Activated naive CD8-positive, alpha-beta T cell treated with anti-CD3 and anti-CD28 coated beads for 36 hours (primary cell): ENCODE measurements around the gene ZFYVE26. TPM values are rescaled to one million over a fixed set of nuclear protein-coding genes. Genes with fewer than 3 reads are reported as not detected.
"Not testable (repeated sequence)": the region's sequence is repeated elsewhere in the genome, so short reads cannot be mapped to it uniquely, and the experiment has no call there.

Experiments used
- DNase-seq: peaks from one replicate; pipeline ENCODE4 v3.0.0; 2021
- H3K27ac Mint-ChIP-seq: one replicate; pipeline ENCODE4 v1.8.0; 2022; ENCODE audit warnings: mild to moderate bottlenecking, moderate library complexity, mixed read lengths
- H3K27me3 Mint-ChIP-seq: one replicate; pipeline ENCODE4 v1.8.0; 2022; ENCODE audit warnings: mild to moderate bottlenecking, mixed read lengths
- H3K36me3 Mint-ChIP-seq: one replicate; pipeline ENCODE4 v1.8.0; 2021; ENCODE audit warnings: mild to moderate bottlenecking, mixed read lengths
- H3K4me1 Mint-ChIP-seq: one replicate; pipeline ENCODE4 v1.8.0; 2021; ENCODE audit warnings: mixed read lengths
- H3K4me3 Mint-ChIP-seq: one replicate; pipeline ENCODE4 v1.8.0; 2022; ENCODE audit warnings: mild to moderate bottlenecking, moderate library complexity, mixed read lengths
- H3K9me3 Mint-ChIP-seq: one replicate; pipeline ENCODE4 v1.8.0; 2022; ENCODE audit warnings: mixed read lengths
- total RNA-seq, 2 experiments: library from RNA; stranded (reverse); gene quantifications; one replicate each; pipeline ENCODE4 v1.2.3, GENCODE V29; 2021

The ZFYVE26 gene
- total RNA-seq, 2 experiments from 2014 or later = 18.2 to 20.0 TPM

- Mint-ChIP-seq H3K9me3 (no peaks in the 10 kb centered on the region), H3K4me1 (peaks cover 3% of the 10 kb centered on the region), H3K4me3 (no peak overlapping the region), H3K27me3 (peaks cover 21% of the 10 kb centered on the region), H3K27ac (no peak overlapping the region), H3K36me3 (no peaks in the 10 kb centered on the region)
- no peak for DNase-seq
These were observed 98.1 kb downstream of the ZFYVE26 start for GRCh38 chr14:67718265-67718664.

GRCh38 chr14:67717048-67717447 lies 99.3 kb downstream of the ZFYVE26 start:
- no peaks in the 10 kb centered on the region for H3K4me1 Mint-ChIP-seq

DNA sequence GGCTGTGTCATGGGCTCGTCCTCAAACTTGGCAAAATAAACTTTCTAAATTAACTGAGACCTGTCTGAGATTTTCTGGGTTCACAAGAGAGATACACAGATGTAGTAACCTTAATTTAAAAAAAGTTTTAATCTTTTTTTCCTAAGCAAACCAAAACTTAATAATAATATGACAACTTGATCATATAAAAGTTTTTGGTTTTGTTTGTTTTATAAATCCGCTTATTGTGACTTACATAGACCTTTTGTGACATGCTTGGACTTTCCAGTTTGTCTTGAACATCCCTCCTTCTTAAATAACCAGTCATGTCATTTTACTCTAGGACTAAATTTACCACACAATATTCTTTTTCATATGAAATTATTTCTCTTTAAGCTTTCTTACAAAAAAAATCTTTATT lies 106.2 kb downstream of the ZFYVE26 start:
- Mint-ChIP-seq H3K4me3 (no peak overlapping the region), H3K9me3 (peaks cover 4% of the 10 kb centered on the region), H3K4me1 (no peaks in the 10 kb centered on the region), H3K27ac (no peak overlapping the region), H3K27me3 (no peaks in the 10 kb centered on the region), H3K36me3 (no peaks in the 10 kb centered on the region)
- no peak for DNase-seq

More at GRCh38 chr14:67717048-67717447, 99.3 kb downstream of the ZFYVE26 start:
- H3K27ac Mint-ChIP-seq = no peak overlapping the region
- no peak for DNase-seq
- peaks cover 9% of the 10 kb centered on the region for H3K27me3 Mint-ChIP-seq
- no peaks in the 10 kb centered on the region for H3K36me3 Mint-ChIP-seq
- H3K9me3 Mint-ChIP-seq = no peaks in the 10 kb centered on the region
- no peak overlapping the region for H3K4me3 Mint-ChIP-seq

GRCh38 chr14:67709796-67710195 lies 106.6 kb downstream of the ZFYVE26 start:
- H3K27ac Mint-ChIP-seq, H3K36me3 Mint-ChIP-seq, H3K9me3 Mint-ChIP-seq, DNase-seq, H3K27me3 Mint-ChIP-seq, H3K4me1 Mint-ChIP-seq, H3K4me3 Mint-ChIP-seq: not testable (repeated sequence)

GRCh38 chr14:67709346-67709745 lies 107.0 kb downstream of the ZFYVE26 start:
- not testable (repeated sequence) for H3K9me3 Mint-ChIP-seq, H3K27ac Mint-ChIP-seq, H3K36me3 Mint-ChIP-seq, H3K27me3 Mint-ChIP-seq, H3K4me3 Mint-ChIP-seq, H3K4me1 Mint-ChIP-seq, DNase-seq

DNA sequence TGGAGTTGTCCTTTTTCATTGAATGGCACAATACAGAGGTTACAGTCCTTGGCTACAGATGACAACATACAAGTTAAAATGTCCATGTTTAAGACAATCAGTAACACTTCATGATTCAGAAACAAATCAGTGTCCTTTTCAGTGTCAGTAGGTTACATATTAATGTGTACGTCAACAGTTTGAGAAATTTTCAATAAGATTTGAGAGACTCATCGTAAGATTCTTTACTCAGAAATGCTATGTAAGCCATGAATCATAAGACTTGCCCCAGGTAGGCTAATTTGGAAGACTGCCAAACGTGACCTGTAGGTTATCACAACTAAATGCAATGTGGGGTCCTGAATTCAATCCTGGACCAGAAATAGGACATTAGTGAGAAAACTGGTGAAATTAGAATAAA lies 111.2 kb downstream of the ZFYVE26 start:
- Mint-ChIP-seq H3K4me1 (no peaks in the 10 kb centered on the region), H3K27ac (no peak overlapping the region), H3K27me3 (no peaks in the 10 kb centered on the region), H3K4me3 (no peak overlapping the region), H3K36me3 (no peaks in the 10 kb centered on the region), H3K9me3 (peaks cover 4% of the 10 kb centered on the region)
- no peak for DNase-seq

DNA sequence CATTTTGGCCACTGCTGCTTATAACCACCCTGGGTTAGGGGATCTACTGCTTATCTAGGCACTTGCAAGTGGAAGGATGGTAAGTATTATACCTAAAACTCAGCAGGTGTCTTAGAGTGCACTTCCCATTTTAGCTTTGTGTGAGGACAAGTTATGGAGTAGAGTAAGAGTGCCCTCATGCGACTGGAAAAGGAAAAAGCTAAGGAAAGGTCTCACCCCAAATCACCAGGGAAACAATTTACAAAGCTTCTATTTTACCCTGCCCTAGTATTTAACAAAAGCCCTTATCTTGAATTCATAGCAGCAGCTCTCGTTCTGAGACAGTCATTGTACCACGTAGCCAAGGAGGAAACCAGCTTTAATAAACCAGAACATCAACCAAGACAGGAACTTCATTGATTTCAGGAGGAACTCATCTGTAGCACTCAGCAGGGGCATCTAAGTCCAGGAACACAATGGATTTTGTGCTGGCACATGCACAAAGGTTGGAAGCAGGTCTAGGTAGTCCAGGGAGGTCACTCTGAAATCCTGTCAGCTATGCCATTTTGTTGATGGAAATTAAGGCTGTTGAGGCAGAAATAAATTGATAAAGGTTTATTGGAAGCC lies 111.8 kb downstream of the ZFYVE26 start:
- H3K27me3 Mint-ChIP-seq = no peaks in the 10 kb centered on the region
- no peak overlapping the region for H3K27ac Mint-ChIP-seq
- H3K36me3 Mint-ChIP-seq = no peaks in the 10 kb centered on the region
- no peaks in the 10 kb centered on the region for H3K4me1 Mint-ChIP-seq
- DNase-seq = no peak
- H3K4me3 Mint-ChIP-seq = no peak overlapping the region
- no peaks in the 10 kb centered on the region for H3K9me3 Mint-ChIP-seq

DNA sequence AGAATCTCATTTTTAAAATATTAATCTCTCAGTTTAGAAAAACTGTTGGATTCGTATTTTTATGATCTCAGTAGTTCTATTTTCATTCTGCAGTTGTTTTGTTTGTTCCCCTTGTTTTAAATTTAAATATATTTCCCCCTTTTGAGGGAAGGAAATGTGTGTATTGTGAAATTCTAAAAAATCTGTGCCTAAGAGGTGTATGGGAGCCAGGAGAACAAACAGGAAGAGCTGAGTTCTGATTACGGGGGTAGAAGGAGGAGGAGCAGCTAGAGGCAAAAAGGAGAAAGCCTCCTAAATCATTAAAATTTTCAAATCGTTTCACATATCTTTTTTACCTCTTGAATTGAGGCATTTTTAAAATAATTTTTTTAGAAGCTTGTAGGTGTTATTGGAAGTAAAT lies 112.4 kb downstream of the ZFYVE26 start:
- no peak overlapping the region for H3K27ac Mint-ChIP-seq
- DNase-seq = no peak
- H3K4me1 Mint-ChIP-seq = no peaks in the 10 kb centered on the region
- no peaks in the 10 kb centered on the region for H3K36me3 Mint-ChIP-seq
- H3K9me3 Mint-ChIP-seq = no peaks in the 10 kb centered on the region
- H3K4me3 Mint-ChIP-seq = no peak overlapping the region
- H3K27me3 Mint-ChIP-seq = no peaks in the 10 kb centered on the region

GRCh38 chr14:67701492-67701891 lies 114.9 kb downstream of the ZFYVE26 start, which contains the start of gene RDH12:
RDH12 (plus strand) TSS chr14:67701886; CDS start chr14:67722643, 20,757 bp downstream.
- H3K27ac Mint-ChIP-seq, H3K27me3 Mint-ChIP-seq, H3K4me1 Mint-ChIP-seq, H3K4me3 Mint-ChIP-seq, DNase-seq, H3K36me3 Mint-ChIP-seq, H3K9me3 Mint-ChIP-seq: not testable (repeated sequence)

DNA sequence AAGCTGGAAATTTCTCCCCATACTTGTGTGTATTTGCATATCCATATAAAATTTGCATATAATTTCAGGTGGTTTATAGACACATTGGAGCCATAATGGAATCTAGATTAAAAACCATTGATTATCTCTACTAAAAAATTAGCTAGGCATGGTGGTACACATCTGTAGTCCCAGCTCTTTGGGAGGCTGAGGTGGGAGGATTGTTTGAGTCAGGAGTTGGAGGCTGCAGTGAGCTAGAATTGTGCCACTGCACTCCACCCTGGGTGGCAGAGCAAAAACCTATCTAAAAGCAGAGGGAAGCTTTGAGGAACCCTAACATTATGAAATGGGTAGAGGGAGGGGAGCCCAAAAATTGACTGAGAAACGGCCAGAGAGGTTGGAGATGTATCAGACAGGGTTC lies 118.2 kb downstream of the ZFYVE26 start:
- H3K27me3 Mint-ChIP-seq = no peaks in the 10 kb centered on the region
- no peak for DNase-seq
- no peaks in the 10 kb centered on the region for H3K9me3 Mint-ChIP-seq
- peaks cover 15% of the 10 kb centered on the region for H3K4me1 Mint-ChIP-seq
- H3K27ac Mint-ChIP-seq = no peak overlapping the region
- no peak overlapping the region for H3K4me3 Mint-ChIP-seq
- no peaks in the 10 kb centered on the region for H3K36me3 Mint-ChIP-seq

DNA sequence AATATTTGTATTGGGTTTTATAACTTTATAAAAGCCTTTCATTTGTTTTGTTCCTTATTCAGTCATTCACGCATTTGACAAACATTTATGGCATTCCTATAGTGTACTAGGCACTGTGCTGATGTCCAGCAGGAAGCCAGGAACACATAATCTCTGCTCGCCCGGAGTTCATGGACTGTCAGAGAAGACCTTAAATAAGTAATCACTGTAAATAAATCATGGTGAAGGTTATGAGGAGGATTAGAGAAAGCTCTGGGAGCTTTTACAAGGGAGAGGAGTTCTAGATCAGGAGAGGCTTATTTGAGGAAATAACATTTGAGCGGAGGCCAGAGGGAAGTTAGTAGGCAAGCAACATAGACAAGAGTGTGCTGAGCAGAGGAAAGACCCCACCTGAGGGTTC lies 119.4 kb downstream of the ZFYVE26 start:
- DNase-seq = no peak
- Mint-ChIP-seq H3K9me3 (no peaks in the 10 kb centered on the region), H3K4me3 (no peak overlapping the region), H3K4me1 (peaks cover 20% of the 10 kb centered on the region), H3K27ac (no peak overlapping the region), H3K36me3 (peaks cover 9% of the 10 kb centered on the region), H3K27me3 (no peaks in the 10 kb centered on the region)

Other genes starting within 250 kb of the ZFYVE26 start
- 10 to 100 TPM; 17.5 to 18.2 TPM for gene PIGH, start 216.3 kb downstream of the ZFYVE26 start, total RNA-seq
- gene ARG2, start 196.7 kb downstream of the ZFYVE26 start, total RNA-seq = 10 to 100 TPM in 1 of 2 experiments, 1 to 10 TPM in 1; 8.7 to 10.2 TPM
- gene VTI1B, start 142.0 kb downstream of the ZFYVE26 start, total RNA-seq = 10 to 100 TPM; 70.7 to 72.5 TPM
- gene RDH11, start 120.8 kb downstream of the ZFYVE26 start, total RNA-seq = 10 to 100 TPM; 72.5 to 74.0 TPM
- not detected for gene RDH12, start 114.7 kb downstream of the ZFYVE26 start, total RNA-seq
- gene RAD51B, start 3.2 kb upstream of the ZFYVE26 start, total RNA-seq = 10 to 100 TPM; 27.4 to 31.6 TPM